WERI-Rb-1 (cell line): ENCODE results near the gene AHCTF1.

Source experiments
- DNase-seq: peaks from one replicate; pipeline ENCODE4 v3.0.0-alpha.2; 2020
- H3K27ac ChIP-seq: fragments of 250-450 bp; sonication (Bioruptor Pico); 2 replicates; pipeline ENCODE4 v1.5.1; 2020; ENCODE audit warnings: mild to moderate bottlenecking, moderate library complexity
- H3K27me3 ChIP-seq: fragments of 250-450 bp; sonication (Bioruptor Pico); 2 replicates; pipeline ENCODE4 v1.5.1; 2021; ENCODE audit warnings: mild to moderate bottlenecking, low read depth, moderate library complexity; ENCODE audit not compliant: insufficient read depth, severe bottlenecking
- H3K36me3 ChIP-seq: fragments of 250-450 bp; sonication (Bioruptor Pico); 2 replicates; pipeline ENCODE4 v1.5.1; 2020; ENCODE audit warnings: mild to moderate bottlenecking, moderate library complexity
- H3K4me3 ChIP-seq: 2 replicates; pipeline ENCODE4 v1.5.1; 2011; ENCODE audit warnings: low read depth, mild to moderate bottlenecking, control low read depth, low read length
- H3K9me3 ChIP-seq: fragments of 250-450 bp; sonication (Bioruptor Pico); 2 replicates; pipeline ENCODE4 v1.5.1; 2021; ENCODE audit warnings: mild to moderate bottlenecking, moderate library complexity; ENCODE audit not compliant: severe bottlenecking
- CTCF ChIP-seq: IDR thresholded peaks from 2 replicates; pipeline ENCODE4 v1.5.1; 2011; ENCODE audit warnings: low read depth, mild to moderate bottlenecking, control low read depth, inconsistent platforms, low read length

AHCTF1 gene

GRCh38 chr1:246798606-246799496 lies 132.9 kb downstream of the AHCTF1 start:
- Histone ChIP-seq H3K27me3 (no peaks in the 10 kb centered on the region), H3K9me3 (peaks cover 2% of the 10 kb centered on the region), H3K27ac (no peak overlapping the region), H3K4me3 (peak overlapping the region; percentile 8; the same call in 1 of the 2 replicates), H3K36me3 (no peaks in the 10 kb centered on the region)
- TF ChIP-seq CTCF: no peak
- peak; percentile 51 for DNase-seq

GRCh38 chr1:246798107-246798506 lies 133.6 kb downstream of the AHCTF1 start:
- H3K27ac ChIP-seq: no peak overlapping the region
- no peak for DNase-seq
- TF ChIP-seq CTCF: no peak
- H3K9me3 ChIP-seq: peaks cover 2% of the 10 kb centered on the region
- H3K36me3 ChIP-seq: no peaks in the 10 kb centered on the region
- no peaks in the 10 kb centered on the region for H3K27me3 ChIP-seq
- no peak overlapping the region for H3K4me3 ChIP-seq

GRCh38 chr1:246797597-246797996 lies 134.2 kb downstream of the AHCTF1 start:
- H3K9me3 ChIP-seq: no peaks in the 10 kb centered on the region
- no peak overlapping the region for H3K27ac ChIP-seq
- no peaks in the 10 kb centered on the region for H3K36me3 ChIP-seq
- H3K4me3 ChIP-seq: no peak overlapping the region
- no peak for TF ChIP-seq CTCF
- no peaks in the 10 kb centered on the region for H3K27me3 ChIP-seq
- no peak for DNase-seq

- H3K36me3 ChIP-seq: no peaks in the 10 kb centered on the region
- H3K4me3 ChIP-seq: no peak overlapping the region
- DNase-seq: no peak
- no peak for TF ChIP-seq CTCF
- H3K9me3 ChIP-seq: no peaks in the 10 kb centered on the region
- no peak overlapping the region for H3K27ac ChIP-seq
- no peaks in the 10 kb centered on the region for H3K27me3 ChIP-seq
These were observed 134.6 kb downstream of the AHCTF1 start for GRCh38 chr1:246797157-246797556.

GRCh38 chr1:246795906-246796694 lies 135.6 kb downstream of the AHCTF1 start:
- no peak for DNase-seq
- Histone ChIP-seq H3K36me3 (no peaks in the 10 kb centered on the region), H3K27ac (peak overlapping the region; percentile 6; the same call in 1 of the 2 replicates), H3K9me3 (no peaks in the 10 kb centered on the region), H3K4me3 (no peak overlapping the region), H3K27me3 (no peaks in the 10 kb centered on the region)
- no peak for TF ChIP-seq CTCF
